Measurements from ENCODE around the gene KDELR3. TPM values are rescaled to one million over a fixed set of nuclear protein-coding genes. Genes with fewer than 3 reads are reported as not detected.

Gene KDELR3
- total and polyA plus RNA-seq, 2 donors (not counting 3 experiments of a cell fraction or from before 2014, with no cell fraction given), result 28.6 to 61.3 TPM

DNA sequence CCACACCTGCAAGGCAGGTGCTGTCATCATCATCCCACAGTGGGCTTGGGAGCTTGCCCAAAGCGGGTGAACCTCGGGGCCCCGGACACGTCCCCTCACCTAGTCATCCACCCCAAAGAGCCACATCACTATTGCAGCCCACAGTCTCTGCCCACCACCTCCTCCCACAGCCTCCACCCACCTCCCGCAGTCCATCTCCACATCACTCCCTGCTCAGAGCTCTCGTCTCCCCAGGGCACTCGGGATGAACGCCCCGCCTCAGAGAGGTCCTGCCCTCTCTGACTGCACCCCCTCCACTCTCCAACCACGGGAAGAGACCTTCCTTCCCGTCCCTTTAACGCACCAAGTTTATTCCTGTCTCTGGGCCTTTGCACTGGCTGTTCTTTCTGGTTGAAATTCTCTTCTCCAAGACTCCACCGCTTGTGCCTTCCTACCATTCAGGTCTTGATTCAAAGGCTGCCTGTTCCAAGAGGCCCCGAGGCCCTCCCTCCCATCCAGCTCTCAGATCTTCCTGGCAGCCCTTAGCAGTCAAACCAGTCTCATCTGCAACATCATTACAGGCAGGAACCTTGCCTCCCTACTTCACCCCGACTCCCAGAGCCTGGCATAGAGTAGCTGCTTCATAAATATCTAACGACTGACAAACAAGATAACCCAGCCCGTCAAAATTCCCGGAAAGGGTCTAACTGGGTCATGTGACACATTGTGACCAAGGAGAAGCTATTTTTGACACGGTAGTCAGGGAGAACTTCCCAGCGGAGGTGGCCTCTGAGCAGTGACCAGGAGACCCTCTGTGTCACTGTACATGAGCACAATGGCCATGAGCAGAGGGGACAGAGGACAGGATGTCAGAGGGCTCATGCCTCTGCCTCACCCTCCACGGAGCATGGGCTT, 24.0 kb upstream of the KDELR3 start:
- CTCF ChIA-PET, result interaction anchor here (1.5 kb wide), 1 partner anchor 9 kb away, joined by 4 read pairs; no protein-coding TSS in a partner anchor
- POLR2A ChIA-PET, result no interaction called here
- H2AFZ ChIP-seq (ENCODE audit: low read depth, low read length), result no peak overlapping the region
- dilution Hi-C loops (cut with MboI; ENCODE audit: extremely low pct_ligation_motif_present, low sequenced_read_pairs) (no loop called here), intact Hi-C loops (cut with micrococcal nuclease) (no loop called here)
- H3K79me2 ChIP-seq (ENCODE audit: control insufficient read depth, insufficient read depth, low read length), result no peaks in the 10 kb centered on the region
- H3K9me3 ChIP-seq (replicated peaks; ENCODE audit: control insufficient read depth, insufficient read depth, low read length), result no peaks in the 10 kb centered on the region
- H3K36me3 ChIP-seq (ENCODE audit: control insufficient read depth in 2 of 2, extremely low read depth in 1 of 2, insufficient read depth in 2 of 2, low read length in 2 of 2), result no peaks in the 10 kb centered on the region
- H3K27me3 ChIP-seq (ENCODE audit: control insufficient read depth in 2 of 2, insufficient read depth in 2 of 2, low read length in 2 of 2), result peaks cover 4% of the 10 kb centered on the region in 2 experiments
- no peak overlapping the region for H3K4me2 ChIP-seq (ENCODE audit: insufficient read depth, low read length)
- H3K9ac ChIP-seq (replicated peaks; ENCODE audit: extremely low read depth, insufficient read depth, low read length), result no peak overlapping the region
- no peak overlapping the region for H3K27ac ChIP-seq (ENCODE audit: insufficient read depth, low read depth, low read length)
- H3K9me1 ChIP-seq (replicated peaks; ENCODE audit: control insufficient read depth, extremely low read depth, insufficient read depth, low read length), result no peaks in the 10 kb centered on the region
- BruUV-seq (replicated peaks), result no TSS peak
- no peaks in the 10 kb centered on the region for H3K4me1 ChIP-seq (ENCODE audit: control insufficient read depth, extremely low read depth, insufficient read depth, low read length)
- no peaks in the 10 kb centered on the region for H4K20me1 ChIP-seq (replicated peaks; ENCODE audit: control insufficient read depth, extremely low read depth, insufficient read depth, low read length)
- DNase-seq (ENCODE audit: low read depth, low spot score), result no peak
- TF ChIP-seq JUN (IDR thresholded peaks at IDR 0.05; ENCODE audit: borderline replicate concordance, insufficient read depth, insufficient read length, low read depth) (no peak), FOS (IDR thresholded peaks at IDR 0.05; ENCODE audit: borderline replicate concordance, insufficient read depth, low read length) (no peak), EZH2 (IDR thresholded peaks at IDR 0.05; ENCODE audit: borderline replicate concordance, low read depth, low read length, severe bottlenecking) (no peak)
- TF ChIP-seq, protein P1, sequence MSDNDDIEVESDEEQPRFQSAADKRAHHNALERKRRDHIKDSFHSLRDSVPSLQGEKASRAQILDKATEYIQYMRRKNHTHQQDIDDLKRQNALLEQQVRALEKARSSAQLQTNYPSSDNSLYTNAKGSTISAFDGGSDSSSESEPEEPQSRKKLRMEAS (IDR thresholded peaks at IDR 0.05; ENCODE audit: insufficient read depth, insufficient read length), result no peak
- no peak for FAIRE-seq
- H3K4me3 ChIP-seq (replicated peaks in 1 of 3; ENCODE audit: insufficient read depth in 1 of 3, low read depth in 1 of 3, low read length in 3 of 3), result no peak overlapping the region

DNA sequence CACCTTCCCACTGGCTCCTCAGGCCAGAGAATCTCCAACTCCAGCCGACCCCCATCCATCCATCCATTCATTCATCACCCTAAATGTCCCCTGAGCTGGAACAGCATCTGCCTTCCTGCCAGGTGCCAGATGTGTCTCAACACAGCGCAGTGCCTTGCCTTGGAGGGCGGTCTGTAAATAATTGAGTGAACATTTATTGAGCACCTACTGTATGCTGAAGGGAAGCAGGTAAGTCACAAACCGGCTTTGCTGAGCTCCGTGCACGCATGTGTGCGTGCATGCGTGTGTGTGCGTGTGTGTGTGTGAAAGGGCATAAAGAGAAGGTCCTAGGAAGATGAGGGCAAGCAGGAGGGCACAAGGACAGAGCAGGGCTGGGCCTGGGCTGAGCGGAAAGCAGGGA, 23.1 kb upstream of the KDELR3 start:
- dilution Hi-C loops (cut with MboI; ENCODE audit: extremely low pct_ligation_motif_present, low sequenced_read_pairs), result no loop called here
- CTCF ChIA-PET, result interaction anchor here (1.5 kb wide), 1 partner anchor 8 kb away, joined by 4 read pairs; no protein-coding TSS in a partner anchor

More for the DNA sequence above, 23.1 kb upstream of the KDELR3 start:
- BruUV-seq (replicated peaks), result no TSS peak
- intact Hi-C loops (cut with micrococcal nuclease), result no loop called here
- POLR2A ChIA-PET, result no interaction called here
- H3K79me2 ChIP-seq (ENCODE audit: control insufficient read depth, insufficient read depth, low read length), result no peaks in the 10 kb centered on the region
- no peak overlapping the region for H3K9ac ChIP-seq (replicated peaks; ENCODE audit: extremely low read depth, insufficient read depth, low read length)
- no peak for DNase-seq (ENCODE audit: low read depth, low spot score)
- no peak overlapping the region for H3K4me3 ChIP-seq (replicated peaks in 1 of 3; ENCODE audit: insufficient read depth in 1 of 3, low read depth in 1 of 3, low read length in 3 of 3)
- H3K9me1 ChIP-seq (replicated peaks; ENCODE audit: control insufficient read depth, extremely low read depth, insufficient read depth, low read length), result no peaks in the 10 kb centered on the region
- peaks cover 4% of the 10 kb centered on the region in 2 experiments for H3K27me3 ChIP-seq (ENCODE audit: control insufficient read depth in 2 of 2, insufficient read depth in 2 of 2, low read length in 2 of 2)
- H3K27ac ChIP-seq (ENCODE audit: insufficient read depth, low read depth, low read length), result no peak overlapping the region
- no peak overlapping the region for H2AFZ ChIP-seq (ENCODE audit: low read depth, low read length)
- no peak for FAIRE-seq
- no peaks in the 10 kb centered on the region for H4K20me1 ChIP-seq (replicated peaks; ENCODE audit: control insufficient read depth, extremely low read depth, insufficient read depth, low read length)
- no peak for TF ChIP-seq MYC (IDR thresholded peaks at IDR 0.05; ENCODE audit: low read depth, low read length)
- TF ChIP-seq, protein P1 (IDR thresholded peaks at IDR 0.05; ENCODE audit: insufficient read depth, insufficient read length), result no peak
- no peak overlapping the region for H3K4me2 ChIP-seq (ENCODE audit: insufficient read depth, low read length)
- H3K9me3 ChIP-seq (replicated peaks; ENCODE audit: control insufficient read depth, insufficient read depth, low read length), result no peaks in the 10 kb centered on the region
- H3K36me3 ChIP-seq (ENCODE audit: control insufficient read depth in 2 of 2, extremely low read depth in 1 of 2, insufficient read depth in 2 of 2, low read length in 2 of 2), result no peaks in the 10 kb centered on the region
- no peaks in the 10 kb centered on the region for H3K4me1 ChIP-seq (ENCODE audit: control insufficient read depth, extremely low read depth, insufficient read depth, low read length)

Data from endothelial cell of umbilical vein (primary cell).